ENCODE measurements around the gene GIPR.

DNA sequence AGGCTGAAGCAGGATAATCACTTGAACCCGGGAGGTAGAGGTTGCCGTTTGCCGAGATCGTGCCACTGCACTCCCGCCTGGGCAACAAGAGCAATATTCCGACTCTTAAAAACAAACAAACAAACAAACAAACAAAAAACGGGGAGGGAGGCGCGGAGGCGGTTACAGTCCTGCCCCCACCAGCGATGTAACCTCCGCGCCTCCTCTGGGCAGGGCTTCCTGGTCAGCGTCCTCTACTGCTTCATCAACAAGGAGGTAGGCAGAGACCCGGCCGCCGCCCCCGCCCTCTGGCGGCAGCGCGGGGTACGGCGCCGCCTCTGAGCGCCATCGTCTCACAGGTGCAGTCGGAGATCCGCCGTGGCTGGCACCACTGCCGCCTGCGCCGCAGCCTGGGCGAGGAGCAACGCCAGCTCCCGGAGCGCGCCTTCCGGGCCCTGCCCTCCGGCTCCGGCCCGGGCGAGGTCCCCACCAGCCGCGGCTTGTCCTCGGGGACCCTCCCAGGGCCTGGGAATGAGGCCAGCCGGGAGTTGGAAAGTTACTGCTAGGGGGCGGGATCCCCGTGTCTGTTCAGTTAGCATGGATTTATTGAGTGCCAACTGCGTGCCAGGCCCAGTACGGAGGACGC lies 13.5 kb downstream of the GIPR start:
- TF ChIP-seq, protein P1, sequence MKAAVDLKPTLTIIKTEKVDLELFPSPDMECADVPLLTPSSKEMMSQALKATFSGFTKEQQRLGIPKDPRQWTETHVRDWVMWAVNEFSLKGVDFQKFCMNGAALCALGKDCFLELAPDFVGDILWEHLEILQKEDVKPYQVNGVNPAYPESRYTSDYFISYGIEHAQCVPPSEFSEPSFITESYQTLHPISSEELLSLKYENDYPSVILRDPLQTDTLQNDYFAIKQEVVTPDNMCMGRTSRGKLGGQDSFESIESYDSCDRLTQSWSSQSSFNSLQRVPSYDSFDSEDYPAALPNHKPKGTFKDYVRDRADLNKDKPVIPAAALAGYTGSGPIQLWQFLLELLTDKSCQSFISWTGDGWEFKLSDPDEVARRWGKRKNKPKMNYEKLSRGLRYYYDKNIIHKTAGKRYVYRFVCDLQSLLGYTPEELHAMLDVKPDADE (IDR thresholded peaks at IDR 0.05): no peak
- TF ChIP-seq CREB1 (CRISPR knock-in tag; IDR thresholded peaks at IDR 0.05; ENCODE audit: low read depth): no peak
- TF ChIP-seq, protein P2, sequence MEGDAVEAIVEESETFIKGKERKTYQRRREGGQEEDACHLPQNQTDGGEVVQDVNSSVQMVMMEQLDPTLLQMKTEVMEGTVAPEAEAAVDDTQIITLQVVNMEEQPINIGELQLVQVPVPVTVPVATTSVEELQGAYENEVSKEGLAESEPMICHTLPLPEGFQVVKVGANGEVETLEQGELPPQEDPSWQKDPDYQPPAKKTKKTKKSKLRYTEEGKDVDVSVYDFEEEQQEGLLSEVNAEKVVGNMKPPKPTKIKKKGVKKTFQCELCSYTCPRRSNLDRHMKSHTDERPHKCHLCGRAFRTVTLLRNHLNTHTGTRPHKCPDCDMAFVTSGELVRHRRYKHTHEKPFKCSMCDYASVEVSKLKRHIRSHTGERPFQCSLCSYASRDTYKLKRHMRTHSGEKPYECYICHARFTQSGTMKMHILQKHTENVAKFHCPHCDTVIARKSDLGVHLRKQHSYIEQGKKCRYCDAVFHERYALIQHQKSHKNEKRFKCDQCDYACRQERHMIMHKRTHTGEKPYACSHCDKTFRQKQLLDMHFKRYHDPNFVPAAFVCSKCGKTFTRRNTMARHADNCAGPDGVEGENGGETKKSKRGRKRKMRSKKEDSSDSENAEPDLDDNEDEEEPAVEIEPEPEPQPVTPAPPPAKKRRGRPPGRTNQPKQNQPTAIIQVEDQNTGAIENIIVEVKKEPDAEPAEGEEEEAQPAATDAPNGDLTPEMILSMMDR (conservative IDR thresholded peaks at IDR 0.05; ENCODE audit: low read depth in 2 of 2): peak; percentile 77 to 87

All from GM23338 (cell line).